ENCODE measurements around the gene CHRNE. TPM values are rescaled to one million over a fixed set of nuclear protein-coding genes. Genes with fewer than 3 reads are reported as not detected.
"Not testable (repeated sequence)": the region's sequence is repeated elsewhere in the genome, so short reads cannot be mapped to it uniquely, and the experiment has no call there.

The CHRNE gene
- total RNA-seq, 1 donor from 2014 or later: 0.52 TPM

GRCh38 chr17:4914551-4914950 is 11.7 kb upstream of the CHRNE start:
- H3K36me3 Mint-ChIP-seq (ENCODE audit: low read depth); H3K27ac Mint-ChIP-seq; H3K4me1 Mint-ChIP-seq (ENCODE audit: low read depth); DNase-seq (ENCODE audit: low spot score); intact Hi-C loops (cut with micrococcal nuclease); H3K9me3 Mint-ChIP-seq; H3K27me3 Mint-ChIP-seq (ENCODE audit: insufficient read depth); H3K4me3 Mint-ChIP-seq: not testable (repeated sequence)

GRCh38 chr17:4913994-4914393 is 11.1 kb upstream of the CHRNE start:
- H3K27me3 Mint-ChIP-seq (ENCODE audit: insufficient read depth): peaks cover 9% of the 10 kb centered on the region
- H3K27ac Mint-ChIP-seq: no peak overlapping the region
- H3K4me1 Mint-ChIP-seq (ENCODE audit: low read depth): peaks cover 6% of the 10 kb centered on the region
- no peak for DNase-seq (ENCODE audit: low spot score)
- H3K4me3 Mint-ChIP-seq: no peak overlapping the region
- H3K36me3 Mint-ChIP-seq (ENCODE audit: low read depth): no peaks in the 10 kb centered on the region
- intact Hi-C loops (cut with micrococcal nuclease): no loop called here
- no peaks in the 10 kb centered on the region for H3K9me3 Mint-ChIP-seq

GRCh38 chr17:4908711-4909496 is 6.0 kb upstream of the CHRNE start:
- Mint-ChIP-seq H3K36me3 (ENCODE audit: low read depth) (no peaks in the 10 kb centered on the region), H3K27ac (no peak overlapping the region), H3K4me1 (ENCODE audit: low read depth) (peaks cover 6% of the 10 kb centered on the region), H3K27me3 (ENCODE audit: insufficient read depth) (peaks cover 16% of the 10 kb centered on the region), H3K4me3 (no peak overlapping the region), H3K9me3 (no peaks in the 10 kb centered on the region)
- intact Hi-C loops (cut with micrococcal nuclease): loop anchor here (1.0 to 5.0 kb wide), 7 partner anchors 31 to 153 kb away; partner anchors contain the start of genes RNF167, SLC25A11 and SPAG7
- peak; percentile 66 for DNase-seq (ENCODE audit: low spot score)

GRCh38 chr17:4908301-4908700 is 5.4 kb upstream of the CHRNE start:
- H3K36me3 Mint-ChIP-seq (ENCODE audit: low read depth): no peaks in the 10 kb centered on the region
- H3K27ac Mint-ChIP-seq: no peak overlapping the region
- DNase-seq (ENCODE audit: low spot score): no peak
- intact Hi-C loops (cut with micrococcal nuclease): loop anchor here (2.0 to 5.0 kb wide), 2 partner anchors 58 to 139 kb away; partner anchors contain the start of gene SPAG7
- H3K4me3 Mint-ChIP-seq: no peak overlapping the region
- H3K4me1 Mint-ChIP-seq (ENCODE audit: low read depth): peaks cover 12% of the 10 kb centered on the region
- no peaks in the 10 kb centered on the region for H3K9me3 Mint-ChIP-seq
- H3K27me3 Mint-ChIP-seq (ENCODE audit: insufficient read depth): peaks cover 12% of the 10 kb centered on the region

GRCh38 chr17:4906642-4907041 is 3.7 kb upstream of the CHRNE start:
- not testable (repeated sequence) for H3K36me3 Mint-ChIP-seq (ENCODE audit: low read depth); H3K4me3 Mint-ChIP-seq; H3K27ac Mint-ChIP-seq; H3K9me3 Mint-ChIP-seq; DNase-seq (ENCODE audit: low spot score)
- H3K4me1 Mint-ChIP-seq (ENCODE audit: low read depth): peaks cover 21% of the 10 kb centered on the region
- H3K27me3 Mint-ChIP-seq (ENCODE audit: insufficient read depth): peaks cover 11% of the 10 kb centered on the region
- intact Hi-C loops (cut with micrococcal nuclease): loop anchor here (5.0 kb wide), 1 partner anchor 141 kb away; no protein-coding TSS in a partner anchor

GRCh38 chr17:4902540-4902939 is 358 bp downstream of the CHRNE start:
- intact Hi-C loops (cut with micrococcal nuclease): loop anchor here (5.0 kb wide), 1 partner anchor 335 kb away; no protein-coding TSS in a partner anchor
- DNase-seq (ENCODE audit: low spot score): no peak
- Mint-ChIP-seq H3K36me3 (ENCODE audit: low read depth) (no peaks in the 10 kb centered on the region), H3K4me3 (peak overlapping the region; percentile 21), H3K27me3 (ENCODE audit: insufficient read depth) (peaks cover 16% of the 10 kb centered on the region), H3K4me1 (ENCODE audit: low read depth) (peaks cover 25% of the 10 kb centered on the region), H3K27ac (peak overlapping the region; percentile 42), H3K9me3 (no peaks in the 10 kb centered on the region)

GRCh38 chr17:4901648-4902344 is 1.1 kb downstream of the CHRNE start:
- no peak for DNase-seq (ENCODE audit: low spot score)
- H3K4me1 Mint-ChIP-seq (ENCODE audit: low read depth): peaks cover 25% of the 10 kb centered on the region
- intact Hi-C loops (cut with micrococcal nuclease): loop anchor here (5.0 kb wide), 1 partner anchor 334 kb away; no protein-coding TSS in a partner anchor
- no peaks in the 10 kb centered on the region for H3K36me3 Mint-ChIP-seq (ENCODE audit: low read depth)
- H3K27me3 Mint-ChIP-seq (ENCODE audit: insufficient read depth): peaks cover 14% of the 10 kb centered on the region
- peak overlapping the region; percentile 7 for H3K4me3 Mint-ChIP-seq
- H3K9me3 Mint-ChIP-seq: no peaks in the 10 kb centered on the region
- H3K27ac Mint-ChIP-seq: peak overlapping the region; percentile 52

- Mint-ChIP-seq H3K36me3 (ENCODE audit: low read depth) (peaks cover 2% of the 10 kb centered on the region), H3K9me3 (no peaks in the 10 kb centered on the region), H3K27ac (peak overlapping the region; percentile 79), H3K27me3 (ENCODE audit: insufficient read depth) (peaks cover 12% of the 10 kb centered on the region), H3K4me3 (peak overlapping the region; percentile 87), H3K4me1 (ENCODE audit: low read depth) (peaks cover 25% of the 10 kb centered on the region)
- DNase-seq (ENCODE audit: low spot score): no peak
- intact Hi-C loops (cut with micrococcal nuclease): loop anchor here (5.0 kb wide), 1 partner anchor 334 kb away; no protein-coding TSS in a partner anchor
These were observed 1.7 kb downstream of the CHRNE start for GRCh38 chr17:4901108-4901647.

GRCh38 chr17:4900231-4901107 is 2.4 kb downstream of the CHRNE start:
- H3K27ac Mint-ChIP-seq: peak overlapping the region; percentile 79
- peaks cover 25% of the 10 kb centered on the region for H3K4me1 Mint-ChIP-seq (ENCODE audit: low read depth)
- peak overlapping the region; percentile 87 for H3K4me3 Mint-ChIP-seq
- intact Hi-C loops (cut with micrococcal nuclease): loop anchor here (5.0 kb wide), 1 partner anchor 333 kb away; no protein-coding TSS in a partner anchor
- peaks cover 8% of the 10 kb centered on the region for H3K27me3 Mint-ChIP-seq (ENCODE audit: insufficient read depth)
- DNase-seq (ENCODE audit: low spot score): peak; percentile 54
- H3K36me3 Mint-ChIP-seq (ENCODE audit: low read depth): peaks cover 4% of the 10 kb centered on the region
- no peaks in the 10 kb centered on the region for H3K9me3 Mint-ChIP-seq

- Mint-ChIP-seq H3K27ac (peak within 1 kb of the TSS; percentile 92), H3K27me3 (ENCODE audit: insufficient read depth) (peaks cover 8% of the 10 kb centered on the region), H3K36me3 (ENCODE audit: low read depth) (peaks cover 6% of the 10 kb centered on the region), H3K4me1 (ENCODE audit: low read depth) (peaks cover 25% of the 10 kb centered on the region), H3K4me3 (peak within 1 kb of the TSS; percentile 87), H3K9me3 (no peaks in the 10 kb centered on the region)
- intact Hi-C loops (cut with micrococcal nuclease): loop anchor here (1.0 to 5.0 kb wide), 4 partner anchors 41 to 332 kb away; partner anchors contain the start of genes ARRB2, RNF167 and SLC25A11
- peak; percentile 84 for DNase-seq (ENCODE audit: low spot score)
These were observed 3.3 kb downstream of the CHRNE start, which contains the start of gene C17orf107 for GRCh38 chr17:4899341-4900230. C17orf107 (plus strand) TSS chr17:4899536; CDS start chr17:4899763, 227 bp downstream.

GRCh38 chr17:4898927-4899326 is 4.0 kb downstream of the CHRNE start:
- Mint-ChIP-seq H3K4me3 (no peak overlapping the region), H3K27me3 (ENCODE audit: insufficient read depth) (peaks cover 8% of the 10 kb centered on the region), H3K27ac (no peak overlapping the region), H3K4me1 (ENCODE audit: low read depth) (peaks cover 25% of the 10 kb centered on the region), H3K9me3 (no peaks in the 10 kb centered on the region), H3K36me3 (ENCODE audit: low read depth) (peaks cover 6% of the 10 kb centered on the region)
- intact Hi-C loops (cut with micrococcal nuclease): loop anchor here (1.0 kb wide), 3 partner anchors 41 to 189 kb away; partner anchors contain the start of genes ARRB2, RNF167 and SLC25A11
- DNase-seq (ENCODE audit: low spot score): no peak

Measured in activated T-helper 1 cell treated with anti-CD3 and anti-CD28 coated beads, Interleukin-12 subunit alpha, Interleukin-12 subunit beta, Interleukin-2, Interleukin-4 antibody, amounts not matched to agents 30 ng/mL and 10 ng/mL and 1 ng/mL, durations not matched to agents 14 hours and 24 hours and 36 hours (primary cell).